Suprapubic skin (tissue), 4 donors: ENCODE data around the gene FAM9C. TPM values are rescaled to one million over a fixed set of nuclear protein-coding genes. Genes with fewer than 3 reads are reported as not detected.
"Not testable (repeated sequence)": the region's sequence is repeated elsewhere in the genome, so short reads cannot be mapped to it uniquely, and the experiment has no call there.

Source experiments
- DNase-seq, 2 donors: peaks; one replicate each; pipeline ENCODE4 v3.0.0-alpha.2; 2019; ENCODE audit warnings: low spot score in 2 of 2
- H3K27ac ChIP-seq: fragments of 200-600 bp; sonication (generic); one replicate; pipeline ENCODE4 v1.5.1; 2019
- H3K27me3 ChIP-seq: fragments of 200-600 bp; sonication (generic); one replicate; pipeline ENCODE4 v1.5.1; 2019
- H3K36me3 ChIP-seq: fragments of 200-600 bp; sonication (generic); one replicate; pipeline ENCODE4 v1.5.1; 2019
- H3K4me1 ChIP-seq: fragments of 200-600 bp; sonication (generic); one replicate; pipeline ENCODE4 v1.5.1; 2019
- H3K4me3 ChIP-seq: fragments of 200-600 bp; sonication (generic); one replicate; pipeline ENCODE4 v1.5.1; 2019; ENCODE audit warnings: mild to moderate bottlenecking
- H3K9me3 ChIP-seq: fragments of 200-600 bp; sonication (generic); one replicate; pipeline ENCODE4 v1.5.1; 2019
- CTCF ChIP-seq, 2 donors: fragments of 200-600 bp in 1 of 2; fragments of 450-650 bp in 1 of 2; sonication (generic) in 1 of 2; IDR thresholded peaks; one replicate each; pipeline ENCODE4 v1.5.1; 2016 to 2019; ENCODE audit warnings: antibody characterized with exemption in 2 of 2, mild to moderate bottlenecking in 1 of 2, moderate library complexity in 1 of 2
- EP300 ChIP-seq: sonication (generic); formaldehyde crosslinking; IDR thresholded peaks from one replicate; pipeline ENCODE4 v1.6.1; 2017; ENCODE audit warnings: antibody characterized with exemption
- POLR2A ChIP-seq, 2 donors: fragments of 450-650 bp; IDR thresholded peaks; one replicate each; pipeline ENCODE4 v1.6.1; 2017; ENCODE audit warnings: antibody characterized with exemption in 2 of 2, mild to moderate bottlenecking in 2 of 2, moderate library complexity in 2 of 2
- POLR2AphosphoS5 ChIP-seq, 3 donors: sonication (generic); formaldehyde crosslinking; IDR thresholded peaks; one replicate each; pipeline ENCODE4 v1.6.1; 2017; ENCODE audit warnings: antibody characterized with exemption in 3 of 3
- WGBS: methylation state at CpG from one replicate; pipeline ENCODE4 v1.1.5; 2018; 5-methylcytosine and 5-hydroxymethylcytosine counted together
- total RNA-seq, 4 donors: library from RNA; depleted of rRNA; stranded (reverse); fragments of >200 nt; gene quantifications; one replicate each; pipeline ENCODE4 v1.1.0, GENCODE V29; 2016

FAM9C gene
- total RNA-seq, 4 donors from 2014 or later, result not detected

DNA sequence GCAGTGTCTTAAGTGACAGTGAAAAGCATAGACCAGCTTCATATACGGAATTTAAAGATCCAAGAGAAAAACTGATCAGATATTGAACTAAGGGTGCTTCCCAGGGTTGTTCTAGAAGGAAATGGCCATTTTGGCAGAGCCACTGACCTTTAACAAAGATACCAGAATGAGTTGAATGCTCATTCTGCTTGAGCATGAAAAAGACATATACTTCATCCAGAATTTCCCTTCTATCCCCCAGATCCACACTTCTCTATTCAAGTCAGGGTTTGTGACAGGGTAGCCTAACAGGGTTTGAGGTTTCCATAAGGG lies 45.6 kb upstream of the FAM9C start:
- no peak overlapping the region for H3K27ac ChIP-seq
- H3K27me3 ChIP-seq, result no peaks in the 10 kb centered on the region
- no peak for DNase-seq
- H3K9me3 ChIP-seq, result no peaks in the 10 kb centered on the region
- H3K36me3 ChIP-seq, result no peaks in the 10 kb centered on the region
- TF ChIP-seq CTCF (IDR thresholded peaks at IDR 0.05), result no peak
- no peak for TF ChIP-seq POLR2AphosphoS5 (IDR thresholded peaks at IDR 0.05)
- TF ChIP-seq EP300, result no peak
- no peak for TF ChIP-seq POLR2A (IDR thresholded peaks at IDR 0.05)
- no peak overlapping the region for H3K4me3 ChIP-seq
- WGBS, result 70% methylated on average over 1 of the region's 1 CpG
- peaks cover 19% of the 10 kb centered on the region for H3K4me1 ChIP-seq

GRCh38 chrX:13088156-13088487 lies 43.7 kb upstream of the FAM9C start:
- TF ChIP-seq POLR2AphosphoS5 (IDR thresholded peaks at IDR 0.05) (no peak), CTCF (IDR thresholded peaks at IDR 0.05) (no peak)
- H3K36me3 ChIP-seq, result no peaks in the 10 kb centered on the region
- no peak for DNase-seq
- 82% methylated on average over 5 of the region's 5 CpGs for WGBS
- no peaks in the 10 kb centered on the region for H3K9me3 ChIP-seq
- no peaks in the 10 kb centered on the region for H3K27me3 ChIP-seq
- no peak overlapping the region for H3K4me3 ChIP-seq
- H3K4me1 ChIP-seq, result peaks cover 10% of the 10 kb centered on the region
- no peak overlapping the region for H3K27ac ChIP-seq

DNA sequence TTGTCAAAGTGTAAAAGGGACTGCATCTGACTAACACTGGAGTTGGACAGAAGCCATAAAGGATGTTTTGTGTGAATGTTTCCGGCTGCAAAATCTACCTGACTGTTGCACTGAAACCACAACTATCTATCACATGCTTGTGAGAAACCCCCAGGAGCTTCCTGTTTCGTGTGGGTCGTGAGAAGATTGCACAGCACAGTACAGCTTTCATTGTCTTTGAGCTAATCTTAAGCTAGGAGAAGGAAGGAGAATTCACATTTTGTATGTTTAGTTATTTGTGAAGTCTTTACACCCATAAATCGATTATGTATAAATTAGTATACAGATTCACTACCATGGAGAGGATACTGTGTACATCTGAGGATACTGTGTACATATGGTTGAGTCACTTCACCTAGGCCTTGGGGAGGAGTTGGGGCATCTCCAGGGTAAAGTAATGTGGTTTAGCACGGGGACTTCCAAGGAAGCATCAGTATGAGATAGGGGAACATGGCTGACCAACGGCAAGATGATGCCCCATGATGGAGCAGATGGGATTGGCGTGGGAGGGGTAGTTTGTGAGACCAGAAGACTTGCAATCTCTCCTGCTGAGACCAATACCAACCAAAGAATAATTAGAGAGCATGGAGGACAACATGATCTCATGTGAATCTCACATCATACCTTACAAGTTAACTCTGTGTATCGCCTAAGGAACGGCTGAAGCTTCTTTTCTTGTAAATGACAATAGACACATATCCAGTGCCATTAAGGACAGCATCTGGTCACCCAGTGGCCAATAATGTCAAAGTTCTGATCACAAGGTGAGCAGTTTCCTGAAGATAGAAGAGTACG lies 43.1 kb upstream of the FAM9C start:
- H3K4me1 ChIP-seq, result peaks cover 10% of the 10 kb centered on the region
- H3K27ac ChIP-seq, result no peak overlapping the region
- H3K27me3 ChIP-seq, result no peaks in the 10 kb centered on the region
- H3K9me3 ChIP-seq, result no peaks in the 10 kb centered on the region
- no peak overlapping the region for H3K4me3 ChIP-seq
- TF ChIP-seq EP300 (no peak), POLR2AphosphoS5 (IDR thresholded peaks at IDR 0.05) (no peak), CTCF (IDR thresholded peaks at IDR 0.05) (no peak), POLR2A (IDR thresholded peaks at IDR 0.05) (no peak)
- DNase-seq, result no peak
- H3K36me3 ChIP-seq, result no peaks in the 10 kb centered on the region
- WGBS, result 73% methylated on average over 10 of the region's 10 CpGs

DNA sequence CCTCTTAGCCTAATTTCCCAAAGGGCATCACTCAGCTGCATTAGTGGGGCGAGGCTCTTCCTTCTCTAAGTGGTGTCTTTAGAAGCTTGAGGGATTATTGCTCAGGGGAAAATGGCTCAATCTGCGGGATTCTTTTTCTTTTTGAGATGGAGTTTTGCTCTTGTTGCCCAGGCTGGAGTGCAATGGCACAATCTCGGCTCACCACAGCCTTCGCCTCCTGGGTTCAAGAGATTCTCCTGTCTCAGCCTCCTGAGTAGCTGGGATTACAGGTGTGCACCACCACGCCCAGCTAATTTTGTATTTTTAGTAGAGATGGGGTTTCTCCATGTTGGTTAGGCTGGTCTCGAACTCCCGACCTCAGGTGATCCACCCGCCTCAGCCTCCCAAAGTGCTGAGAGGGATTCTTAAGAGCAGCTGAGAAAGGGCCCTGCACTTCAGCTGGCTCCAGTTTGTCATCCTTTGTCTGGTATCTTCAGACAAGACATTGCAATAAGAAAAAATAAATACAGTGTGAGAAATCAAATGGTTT lies 42.4 kb upstream of the FAM9C start:
- not testable (repeated sequence) for H3K9me3 ChIP-seq, DNase-seq, H3K36me3 ChIP-seq, H3K27ac ChIP-seq, H3K4me3 ChIP-seq, H3K27me3 ChIP-seq
- H3K4me1 ChIP-seq, result peaks cover 10% of the 10 kb centered on the region
- WGBS, result 76% methylated on average over 7 of the region's 8 CpGs

DNA sequence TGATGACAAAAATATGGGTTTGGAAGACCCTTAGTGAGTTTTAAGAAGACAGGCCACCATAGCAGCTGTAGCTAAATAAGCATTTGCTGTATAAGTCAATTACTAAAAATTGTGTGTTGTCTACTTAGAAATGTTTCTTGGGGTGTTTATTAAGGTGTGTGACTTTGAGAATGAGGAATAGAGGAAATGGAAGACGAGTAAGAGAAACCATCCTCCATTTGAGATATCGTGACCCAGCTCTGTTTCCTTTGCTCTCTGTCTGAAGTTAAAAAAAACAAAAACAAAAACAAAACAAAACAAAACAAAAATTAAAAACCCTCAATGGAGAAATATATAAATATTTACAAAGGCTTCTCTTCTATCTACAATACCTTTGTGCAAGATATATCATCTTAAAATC lies 41.7 kb upstream of the FAM9C start:
- Histone ChIP-seq H3K36me3 (no peaks in the 10 kb centered on the region), H3K9me3 (no peaks in the 10 kb centered on the region), H3K27ac (no peak overlapping the region), H3K27me3 (no peaks in the 10 kb centered on the region), H3K4me3 (no peak overlapping the region), H3K4me1 (peaks cover 8% of the 10 kb centered on the region)
- 67% methylated on average over 2 of the region's 2 CpGs for WGBS
- TF ChIP-seq POLR2A (IDR thresholded peaks at IDR 0.05) (no peak), CTCF (IDR thresholded peaks at IDR 0.05) (no peak), EP300 (no peak), POLR2AphosphoS5 (IDR thresholded peaks at IDR 0.05) (no peak)
- no peak for DNase-seq

DNA sequence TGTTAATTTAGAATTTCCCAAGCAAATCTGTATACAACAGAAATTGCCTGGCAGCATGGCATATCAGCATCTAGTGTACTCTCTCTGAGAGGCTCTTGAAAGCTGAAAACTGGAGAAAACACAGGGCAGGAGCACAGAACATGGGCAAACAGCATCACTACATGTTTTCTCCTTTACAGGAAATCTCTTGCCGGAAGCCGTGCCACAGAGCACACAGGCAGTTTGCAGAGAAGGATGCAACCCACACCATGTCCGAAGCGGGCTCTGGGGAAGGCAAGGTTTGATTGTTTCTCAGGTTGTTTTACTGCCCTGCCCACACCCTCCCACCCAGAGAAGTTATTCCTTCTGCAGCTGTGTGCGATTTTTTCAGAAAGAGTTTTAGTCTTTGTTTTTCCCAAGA lies 41.1 kb upstream of the FAM9C start:
- no peak overlapping the region for H3K4me3 ChIP-seq
- no peaks in the 10 kb centered on the region for H3K36me3 ChIP-seq
- DNase-seq, result no peak
- H3K27ac ChIP-seq, result no peak overlapping the region
- WGBS, result 93% methylated on average over 5 of the region's 5 CpGs
- TF ChIP-seq POLR2A (IDR thresholded peaks at IDR 0.05), result no peak
- TF ChIP-seq EP300, result no peak
- TF ChIP-seq POLR2AphosphoS5 (IDR thresholded peaks at IDR 0.05), result no peak
- no peak for TF ChIP-seq CTCF (IDR thresholded peaks at IDR 0.05)
- H3K4me1 ChIP-seq, result peaks cover 2% of the 10 kb centered on the region
- no peaks in the 10 kb centered on the region for H3K27me3 ChIP-seq
- no peaks in the 10 kb centered on the region for H3K9me3 ChIP-seq
